Activated T-cell treated with anti-CD3 and anti-CD28 coated beads, Interleukin-2, amount 50 U/mL, for 72 hours (primary cell): ENCODE results near the gene ANO3. TPM values are rescaled to one million over a fixed set of nuclear protein-coding genes. Genes with fewer than 3 reads are reported as not detected.

Source experiments
- ATAC-seq, 2 donors: fragments of 150-1000 bp; cut with Tn5 transposase; replicated peaks in 1 of 2; 2 replicates each; pipeline ENCODE4 v1.10.0; 2021; ENCODE audit warnings: moderate library complexity in 2 of 2, mild to moderate bottlenecking in 1 of 2
- DNase-seq, 2 donors: peaks; one replicate each; pipeline ENCODE4 v3.0.0; 2021 to 2022; ENCODE audit warnings: mixed read lengths in 1 of 2
- H3K27ac Mint-ChIP-seq: one replicate; pipeline ENCODE4 v1.8.0; 2022; ENCODE audit warnings: mild to moderate bottlenecking, moderate library complexity, mixed read lengths
- H3K27me3 Mint-ChIP-seq: one replicate; pipeline ENCODE4 v1.8.0; 2022; ENCODE audit warnings: low read depth, mixed read lengths
- H3K36me3 Mint-ChIP-seq, 2 donors: one replicate each; pipeline ENCODE4 v1.8.0; 2022; ENCODE audit warnings: mixed read lengths in 2 of 2, mild to moderate bottlenecking in 1 of 2; ENCODE audit not compliant: insufficient read depth in 2 of 2
- H3K4me1 Mint-ChIP-seq: one replicate; pipeline ENCODE4 v1.8.0; 2022; ENCODE audit warnings: low read depth, mixed read lengths
- H3K4me3 Mint-ChIP-seq, 2 donors: one replicate each; pipeline ENCODE4 v1.8.0; 2022; ENCODE audit warnings: mild to moderate bottlenecking in 2 of 2, mixed read lengths in 2 of 2, moderate library complexity in 2 of 2
- H3K9me3 Mint-ChIP-seq, 2 donors: one replicate each; pipeline ENCODE4 v1.8.0; 2022; ENCODE audit warnings: mixed read lengths in 2 of 2
- total RNA-seq, 2 donors: library from RNA; stranded (reverse); gene quantifications; one replicate each; pipeline ENCODE4 v1.2.3, GENCODE V29; 2022

Gene ANO3
- total RNA-seq, 2 donors from 2014 or later = not detected

DNA sequence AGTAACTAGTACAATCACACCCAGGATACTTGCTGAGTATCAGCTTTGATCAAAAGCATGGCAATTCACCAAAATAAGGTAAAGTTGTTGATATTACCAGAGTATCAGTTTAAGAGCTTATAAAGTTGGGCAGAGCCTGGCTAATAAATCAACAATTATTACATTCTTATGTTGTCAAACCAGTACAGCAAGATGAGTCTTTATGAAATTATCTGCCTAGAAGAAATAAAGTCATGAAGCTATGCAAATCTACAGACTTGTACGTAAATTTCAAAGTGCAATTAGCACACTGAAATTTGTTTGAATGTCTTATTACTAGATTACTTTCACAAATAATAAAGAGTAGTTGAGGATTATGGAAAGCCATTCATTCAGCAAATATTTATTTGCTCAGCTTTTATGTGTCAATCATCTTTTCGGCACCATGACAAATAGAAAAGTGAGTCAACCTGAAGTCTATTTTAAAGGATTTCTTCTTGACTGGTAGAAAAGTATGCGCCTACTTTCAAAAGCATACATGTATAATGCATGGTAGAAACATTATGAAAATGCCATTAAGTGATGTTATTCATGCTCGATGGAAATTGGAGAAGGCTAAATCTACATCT, 5.0 kb upstream of the ANO3 start:
- H3K36me3 Mint-ChIP-seq = no peaks in the 10 kb centered on the region
- no peaks in the 10 kb centered on the region for H3K9me3 Mint-ChIP-seq

DNA sequence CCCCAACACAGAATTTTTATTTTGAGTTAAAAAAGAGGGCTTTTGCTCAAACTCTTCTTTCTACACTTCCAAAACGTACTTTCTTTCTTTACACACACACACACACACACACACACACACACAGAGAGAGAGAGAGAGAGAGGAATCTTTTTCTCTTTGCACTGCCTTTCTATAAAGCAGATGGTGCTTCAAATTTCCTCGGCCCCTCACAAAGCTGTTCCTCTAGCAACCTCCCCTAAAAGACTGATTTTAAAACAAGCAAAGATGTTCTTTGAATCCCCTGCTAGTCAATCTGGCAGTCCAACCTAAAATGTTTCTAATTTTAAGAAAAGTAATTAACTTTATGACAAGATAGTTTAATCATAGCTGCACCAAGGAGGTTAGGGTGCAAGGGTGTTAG, 2.7 kb upstream of the ANO3 start:
- Mint-ChIP-seq H3K27me3 (peaks cover 16% of the 10 kb centered on the region), H3K4me3 (no peak overlapping the region), H3K4me1 (no peaks in the 10 kb centered on the region), H3K9me3 (no peaks in the 10 kb centered on the region), H3K36me3 (no peaks in the 10 kb centered on the region), H3K27ac (no peak overlapping the region)
- DNase-seq (no peak), ATAC-seq (no peak)

More for the DNA sequence above, 5.0 kb upstream of the ANO3 start:
- ATAC-seq (no peak), DNase-seq (no peak)
- no peak overlapping the region for H3K27ac Mint-ChIP-seq
- H3K4me1 Mint-ChIP-seq = no peaks in the 10 kb centered on the region
- peaks cover 8% of the 10 kb centered on the region for H3K27me3 Mint-ChIP-seq
- H3K4me3 Mint-ChIP-seq = no peak overlapping the region

GRCh38 chr11:26330262-26330661, 1.7 kb upstream of the ANO3 start:
- peaks cover 16% of the 10 kb centered on the region for H3K27me3 Mint-ChIP-seq
- ATAC-seq (no peak), DNase-seq (no peak)
- no peak overlapping the region for H3K27ac Mint-ChIP-seq
- H3K4me3 Mint-ChIP-seq = no peak overlapping the region
- H3K36me3 Mint-ChIP-seq = no peaks in the 10 kb centered on the region
- H3K9me3 Mint-ChIP-seq = no peaks in the 10 kb centered on the region
- H3K4me1 Mint-ChIP-seq = no peaks in the 10 kb centered on the region

GRCh38 chr11:26332572-26332915, 614 bp downstream of the ANO3 start:
- Mint-ChIP-seq H3K9me3 (no peaks in the 10 kb centered on the region), H3K4me3 (no peak overlapping the region), H3K27ac (no peak overlapping the region), H3K36me3 (no peaks in the 10 kb centered on the region), H3K4me1 (no peaks in the 10 kb centered on the region), H3K27me3 (peaks cover 16% of the 10 kb centered on the region)
- ATAC-seq (no peak), DNase-seq (no peak)

DNA sequence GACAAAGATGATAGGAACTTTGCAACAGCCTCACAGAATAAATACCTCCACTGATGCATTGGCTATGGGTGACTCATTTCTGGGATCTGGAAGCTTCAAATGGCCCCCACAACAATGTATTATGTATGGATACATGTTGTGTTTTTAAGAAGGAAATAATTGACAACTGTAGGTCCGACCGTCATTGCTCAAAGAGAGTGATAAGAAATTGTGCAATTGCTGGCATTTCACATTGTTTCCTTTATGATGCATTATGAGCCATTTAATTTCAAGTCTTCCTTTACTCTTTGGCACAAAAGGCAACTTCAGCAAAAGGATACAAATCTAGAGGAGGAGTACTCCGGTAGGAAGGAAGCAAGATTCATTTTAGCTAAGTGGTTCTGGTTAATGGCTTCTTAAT, 2.0 kb downstream of the ANO3 start:
- Mint-ChIP-seq H3K9me3 (no peaks in the 10 kb centered on the region), H3K4me1 (no peaks in the 10 kb centered on the region), H3K27me3 (peaks cover 16% of the 10 kb centered on the region), H3K36me3 (no peaks in the 10 kb centered on the region), H3K4me3 (no peak overlapping the region), H3K27ac (no peak overlapping the region)
- ATAC-seq (no peak), DNase-seq (no peak)

DNA sequence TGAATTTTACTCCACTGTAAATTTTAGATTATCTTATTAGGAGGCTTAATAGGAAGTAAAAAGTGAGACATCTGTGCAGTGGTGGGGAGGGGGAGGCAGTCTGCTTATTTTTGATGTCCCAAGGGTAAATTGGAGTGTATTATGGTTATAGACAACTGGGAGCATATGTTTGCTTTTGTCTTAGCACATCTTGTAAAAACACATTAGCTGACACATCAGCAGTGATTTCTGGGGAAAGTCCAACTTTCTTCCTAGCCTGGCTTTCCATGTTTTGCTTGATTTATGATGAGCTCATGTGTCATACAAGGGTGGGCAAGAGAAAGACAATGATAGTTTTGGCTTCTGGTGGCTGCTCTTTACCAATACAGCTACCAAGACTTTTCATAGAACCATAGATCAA, 4.0 kb downstream of the ANO3 start:
- no peak overlapping the region for H3K27ac Mint-ChIP-seq
- ATAC-seq (no peak), DNase-seq (no peak)
- no peaks in the 10 kb centered on the region for H3K4me1 Mint-ChIP-seq
- H3K36me3 Mint-ChIP-seq = no peaks in the 10 kb centered on the region
- H3K9me3 Mint-ChIP-seq = no peaks in the 10 kb centered on the region
- H3K4me3 Mint-ChIP-seq = no peak overlapping the region
- H3K27me3 Mint-ChIP-seq = peaks cover 13% of the 10 kb centered on the region

GRCh38 chr11:26344647-26345046, 12.7 kb downstream of the ANO3 start:
- Mint-ChIP-seq H3K9me3 (peaks cover 0 to 6% of the 10 kb centered on the region in 2 donors), H3K27me3 (no peaks in the 10 kb centered on the region), H3K27ac (no peak overlapping the region), H3K36me3 (peaks cover 0 to 2% of the 10 kb centered on the region in 2 donors), H3K4me1 (no peaks in the 10 kb centered on the region), H3K4me3 (no peak overlapping the region)
- DNase-seq (no peak), ATAC-seq (no peak)

DNA sequence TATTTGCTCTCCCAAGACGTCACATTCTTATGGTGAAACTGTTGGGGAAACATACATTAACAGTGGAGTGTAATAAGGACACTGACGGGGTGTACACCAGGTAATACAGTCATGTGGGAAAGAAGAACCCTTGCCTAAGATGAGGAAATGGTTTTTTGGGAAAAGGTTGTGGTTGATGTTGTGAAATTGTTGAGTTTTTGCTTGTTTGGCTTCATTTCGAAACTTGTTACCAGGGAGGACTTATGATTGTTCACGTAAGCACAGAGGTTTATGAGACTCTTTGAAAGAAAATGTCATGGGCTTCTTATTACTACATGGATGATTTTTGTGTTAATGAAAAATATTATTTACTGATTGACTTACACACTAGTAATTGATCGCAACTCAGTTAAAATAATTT, 16.8 kb downstream of the ANO3 start:
- H3K36me3 Mint-ChIP-seq = peaks cover 0 to 2% of the 10 kb centered on the region in 2 donors
- H3K9me3 Mint-ChIP-seq = peaks cover 2 to 11% of the 10 kb centered on the region in 2 donors
- DNase-seq = no peak
- no peak overlapping the region for H3K27ac Mint-ChIP-seq
- H3K4me1 Mint-ChIP-seq = no peaks in the 10 kb centered on the region
- H3K4me3 Mint-ChIP-seq = no peak overlapping the region
- no peak for ATAC-seq
- H3K27me3 Mint-ChIP-seq = no peaks in the 10 kb centered on the region

- Mint-ChIP-seq H3K9me3 (peaks cover 3 to 11% of the 10 kb centered on the region in 2 donors), H3K4me3 (no peak overlapping the region), H3K36me3 (peaks cover 0 to 2% of the 10 kb centered on the region in 2 donors), H3K27me3 (no peaks in the 10 kb centered on the region), H3K27ac (no peak overlapping the region), H3K4me1 (no peaks in the 10 kb centered on the region)
- ATAC-seq (no peak), DNase-seq (no peak)
Observed at GRCh38 chr11:26350002-26350401, 18.1 kb downstream of the ANO3 start.

GRCh38 chr11:26353010-26353409, 21.1 kb downstream of the ANO3 start:
- Mint-ChIP-seq H3K9me3 (peaks cover 3 to 11% of the 10 kb centered on the region in 2 donors), H3K4me1 (no peaks in the 10 kb centered on the region), H3K36me3 (peaks cover 0 to 1% of the 10 kb centered on the region in 2 donors), H3K27me3 (no peaks in the 10 kb centered on the region), H3K27ac (no peak overlapping the region), H3K4me3 (no peak overlapping the region)
- DNase-seq (no peak), ATAC-seq (no peak)

DNA sequence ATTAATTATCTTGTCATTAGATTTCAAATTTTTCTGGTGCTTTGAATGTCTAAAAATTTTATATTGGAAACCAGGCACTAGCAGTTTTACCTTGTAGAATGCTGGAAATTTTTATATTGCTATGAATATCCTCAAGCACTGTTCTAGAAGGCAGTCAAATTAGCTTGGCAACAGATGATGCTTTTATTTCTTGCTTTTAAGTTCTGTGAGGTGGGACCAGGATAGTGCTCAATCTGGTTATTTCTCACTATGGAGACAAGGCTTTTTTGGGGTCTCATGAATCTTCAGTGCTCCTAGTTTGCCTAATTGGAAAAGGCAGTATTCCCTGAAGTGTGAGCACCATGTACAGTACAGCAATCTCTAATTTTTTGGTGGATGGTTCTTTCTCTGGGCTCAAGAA, 27.1 kb downstream of the ANO3 start:
- H3K27ac Mint-ChIP-seq = peak overlapping the region; percentile 1
- H3K4me3 Mint-ChIP-seq = no peak overlapping the region
- H3K9me3 Mint-ChIP-seq = peaks cover 5% of the 10 kb centered on the region in 2 donors

DNA sequence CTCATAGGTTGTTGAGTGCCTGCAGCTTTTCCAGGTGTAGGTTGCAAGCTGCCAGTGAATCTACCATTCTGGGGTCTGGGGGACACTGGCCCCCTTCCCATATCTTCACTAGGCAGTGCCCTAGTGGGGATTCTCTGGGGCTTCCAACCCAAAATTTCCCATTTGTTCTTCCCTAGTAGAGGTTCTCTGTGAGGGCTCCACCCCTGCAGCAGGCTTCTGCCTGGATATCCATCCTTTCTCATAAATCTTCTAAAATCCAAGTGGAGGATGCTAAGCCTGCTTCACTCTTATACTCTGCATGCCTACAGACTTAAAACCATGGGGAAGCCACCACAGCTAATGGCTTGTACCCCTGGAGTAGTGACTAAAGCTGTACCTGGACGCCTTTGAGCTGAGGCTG, 33.4 kb downstream of the ANO3 start:
- H3K9me3 Mint-ChIP-seq = peaks cover 8 to 11% of the 10 kb centered on the region in 2 donors
- no peaks in the 10 kb centered on the region for H3K36me3 Mint-ChIP-seq
- H3K27ac Mint-ChIP-seq = no peak overlapping the region
- H3K27me3 Mint-ChIP-seq = no peaks in the 10 kb centered on the region
- ATAC-seq (no peak), DNase-seq (no peak)
- H3K4me3 Mint-ChIP-seq = no peak overlapping the region
- no peaks in the 10 kb centered on the region for H3K4me1 Mint-ChIP-seq

More for the DNA sequence above, 27.1 kb downstream of the ANO3 start:
- DNase-seq = no peak
- Mint-ChIP-seq H3K4me1 (no peaks in the 10 kb centered on the region), H3K36me3 (no peaks in the 10 kb centered on the region), H3K27me3 (no peaks in the 10 kb centered on the region)
- no peak for ATAC-seq

DNA sequence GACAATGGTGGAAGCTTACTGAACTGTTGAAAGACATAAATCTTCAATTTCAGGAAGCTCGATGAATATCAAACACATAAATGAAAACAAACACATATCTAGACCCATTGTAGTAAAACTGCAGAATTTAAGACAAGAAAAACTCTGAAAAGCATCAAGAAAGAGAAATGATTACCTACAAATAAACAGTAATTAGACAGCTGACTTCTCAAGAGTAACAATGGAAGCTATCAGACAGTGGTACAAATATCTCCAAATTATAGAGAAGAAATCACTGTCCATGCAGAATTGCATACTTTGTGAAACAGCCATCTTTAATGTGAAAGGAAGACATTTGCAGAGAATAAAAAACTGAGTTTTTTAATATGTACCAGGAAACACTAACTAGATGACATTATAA, 45.7 kb downstream of the ANO3 start:
- Mint-ChIP-seq H3K4me1 (no peaks in the 10 kb centered on the region), H3K27ac (no peak overlapping the region), H3K4me3 (no peak overlapping the region), H3K36me3 (no peaks in the 10 kb centered on the region), H3K27me3 (no peaks in the 10 kb centered on the region), H3K9me3 (peaks cover 10 to 16% of the 10 kb centered on the region in 2 donors)
- DNase-seq (no peak), ATAC-seq (no peak)

GRCh38 chr11:26399336-26399735, 67.4 kb downstream of the ANO3 start:
- Mint-ChIP-seq H3K27me3 (no peaks in the 10 kb centered on the region), H3K4me3 (no peak overlapping the region), H3K36me3 (no peaks in the 10 kb centered on the region), H3K27ac (no peak overlapping the region), H3K9me3 (peaks cover 4 to 7% of the 10 kb centered on the region in 2 donors), H3K4me1 (no peaks in the 10 kb centered on the region)
- ATAC-seq (no peak), DNase-seq (no peak)
